Measurements from ENCODE around the gene MUL1. TPM values are rescaled to one million over a fixed set of nuclear protein-coding genes. Genes with fewer than 3 reads are reported as not detected.

MUL1 gene
- total RNA-seq, 1 experiment from 2014 or later: 22.8 TPM

DNA sequence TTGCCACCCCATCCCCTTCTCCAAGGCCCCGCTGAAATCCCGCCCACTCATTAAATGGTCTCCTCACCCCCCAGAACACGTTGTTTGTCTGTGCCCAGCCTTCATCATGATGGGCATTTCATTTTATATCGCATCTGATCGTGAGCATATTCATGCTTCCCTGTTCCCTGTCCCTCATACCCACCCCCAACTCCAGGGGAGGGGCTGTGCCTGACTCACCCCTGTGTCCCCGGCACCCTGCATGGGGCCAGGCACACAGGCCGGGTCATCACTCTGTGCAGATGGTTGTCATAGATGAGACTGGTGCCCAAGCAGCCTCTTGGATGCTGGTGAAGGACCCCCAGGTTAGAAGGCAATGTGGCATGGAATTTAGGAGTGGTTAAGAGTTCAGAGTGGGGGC is 33.0 kb downstream of the MUL1 start:
- Histone ChIP-seq H3K9me2 (ENCODE audit: insufficient read depth) (no peaks in the 10 kb centered on the region), H3K9me3 (ENCODE audit: insufficient read depth, low read depth) (no peaks in the 10 kb centered on the region), H3K4me2 (no peak overlapping the region), H3K27me3 (ENCODE audit: insufficient read depth, low read depth) (no peaks in the 10 kb centered on the region), H3F3A (ENCODE audit: insufficient read depth, low read depth) (0 out of 2 replicates have a peak, but pooled peaks cover 4% of the 10 kb centered on the region), H2AFZ (no peak overlapping the region), H3K36me3 (ENCODE audit: low read depth) (no peaks in the 10 kb centered on the region), H3K4me1 (replicated peaks; ENCODE audit: insufficient read depth) (peaks cover 44% of the 10 kb centered on the region), H3K79me2 (ENCODE audit: low read depth) (no peaks in the 10 kb centered on the region), H4K20me1 (ENCODE audit: insufficient read depth) (no peaks in the 10 kb centered on the region), H3K4me3 (no peak overlapping the region), H3K27ac (no peak overlapping the region)
- no peak for DNase-seq
- ChIA-PET POLR2A (ENCODE audit: unreplicated experiment) (interaction anchor here (0.5 kb wide), 1 partner anchor 262 kb away, joined by 3 read pairs; no protein-coding TSS in a partner anchor), CTCF (interaction anchor here (0.6 to 0.7 kb wide), 2 partner anchors 18 to 42 kb away, joined by 4 to 7 read pairs; no protein-coding TSS in a partner anchor)
- BruUV-seq (replicated peaks): no TSS peak
- TF ChIP-seq CTCF (conservative IDR thresholded peaks at IDR 0.05) (no peak), EZH2 (IDR thresholded peaks at IDR 0.05; ENCODE audit: low read depth) (no peak)
- intact Hi-C loops (cut with micrococcal nuclease; ENCODE audit: unreplicated experiment): no loop called here

GRCh38 chr1:20474333-20474975 is 33.5 kb downstream of the MUL1 start:
- Histone ChIP-seq H3K9me3 (ENCODE audit: insufficient read depth, low read depth) (no peaks in the 10 kb centered on the region), H3K9me2 (ENCODE audit: insufficient read depth) (no peaks in the 10 kb centered on the region), H3K36me3 (ENCODE audit: low read depth) (no peaks in the 10 kb centered on the region), H3K27me3 (ENCODE audit: insufficient read depth, low read depth) (no peaks in the 10 kb centered on the region), H4K20me1 (ENCODE audit: insufficient read depth) (no peaks in the 10 kb centered on the region), H3K4me2 (no peak overlapping the region), H3K79me2 (ENCODE audit: low read depth) (no peaks in the 10 kb centered on the region), H3K4me3 (no peak overlapping the region), H2AFZ (no peak overlapping the region), H3F3A (ENCODE audit: insufficient read depth, low read depth) (0 out of 2 replicates have a peak, but pooled peaks cover 4% of the 10 kb centered on the region), H3K4me1 (replicated peaks; ENCODE audit: insufficient read depth) (peaks cover 44% of the 10 kb centered on the region), H3K27ac (no peak overlapping the region)
- intact Hi-C loops (cut with micrococcal nuclease; ENCODE audit: unreplicated experiment): no loop called here
- TF ChIP-seq EZH2 (IDR thresholded peaks at IDR 0.05; ENCODE audit: low read depth): no peak
- ChIA-PET CTCF (interaction anchor here (0.6 kb wide), 2 partner anchors 41 to 42 kb away, joined by 4 to 6 read pairs; no protein-coding TSS in a partner anchor), POLR2A (ENCODE audit: unreplicated experiment) (interaction anchor here (0.5 kb wide), 1 partner anchor 262 kb away, joined by 3 read pairs; no protein-coding TSS in a partner anchor)
- no TSS peak for BruUV-seq (replicated peaks)
- DNase-seq: no peak

DNA sequence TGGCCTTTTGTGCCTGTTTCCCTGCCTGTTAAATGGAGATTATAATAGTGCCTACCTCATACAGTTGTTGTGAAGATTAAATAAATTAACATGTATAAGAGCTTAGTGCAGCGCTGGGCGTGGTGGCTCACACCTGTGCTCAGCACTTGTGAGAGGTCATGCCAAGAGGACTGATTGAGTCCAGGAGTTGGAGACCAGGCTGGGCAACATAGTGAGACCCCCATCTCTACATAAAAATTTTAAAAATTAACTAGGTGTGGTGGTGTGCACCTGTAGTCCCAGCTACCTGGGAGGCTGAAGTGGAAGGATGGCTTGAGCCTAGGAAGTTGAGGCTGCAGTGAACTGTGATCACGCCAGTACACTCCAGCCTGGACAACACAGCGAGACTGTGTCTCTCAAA is 34.1 kb downstream of the MUL1 start:
- H4K20me1 ChIP-seq (ENCODE audit: insufficient read depth): no peaks in the 10 kb centered on the region
- POLR2A ChIA-PET (ENCODE audit: unreplicated experiment): no interaction called here
- no peak for DNase-seq
- no peaks in the 10 kb centered on the region for H3K36me3 ChIP-seq (ENCODE audit: low read depth)
- no peak overlapping the region for H3K27ac ChIP-seq
- BruUV-seq (replicated peaks): no TSS peak
- no peak overlapping the region for H3K4me2 ChIP-seq
- CTCF ChIA-PET: no interaction called here
- TF ChIP-seq CTCF (conservative IDR thresholded peaks at IDR 0.05) (no peak), EZH2 (IDR thresholded peaks at IDR 0.05; ENCODE audit: low read depth) (no peak)
- peaks cover 42% of the 10 kb centered on the region for H3K4me1 ChIP-seq (replicated peaks; ENCODE audit: insufficient read depth)
- no peaks in the 10 kb centered on the region for H3K9me3 ChIP-seq (ENCODE audit: insufficient read depth, low read depth)
- intact Hi-C loops (cut with micrococcal nuclease; ENCODE audit: unreplicated experiment): no loop called here
- H3F3A ChIP-seq (ENCODE audit: insufficient read depth, low read depth): 0 out of 2 replicates have a peak, but pooled peaks cover 4% of the 10 kb centered on the region
- H3K27me3 ChIP-seq (ENCODE audit: insufficient read depth, low read depth): no peaks in the 10 kb centered on the region
- no peaks in the 10 kb centered on the region for H3K9me2 ChIP-seq (ENCODE audit: insufficient read depth)
- no peak overlapping the region for H3K4me3 ChIP-seq
- H2AFZ ChIP-seq: no peak overlapping the region
- no peaks in the 10 kb centered on the region for H3K79me2 ChIP-seq (ENCODE audit: low read depth)
